Kasumi-1 (cell line): ENCODE data around the gene AGK.
"Not testable (repeated sequence)": the region's sequence is repeated elsewhere in the genome, so short reads cannot be mapped to it uniquely, and the experiment has no call there.

Experiments used
- DNase-seq, 2 experiments: peaks; one replicate each; lab custom pipeline; 2025; lab: John Stamatoyannopoulos, UW

The AGK gene

DNA sequence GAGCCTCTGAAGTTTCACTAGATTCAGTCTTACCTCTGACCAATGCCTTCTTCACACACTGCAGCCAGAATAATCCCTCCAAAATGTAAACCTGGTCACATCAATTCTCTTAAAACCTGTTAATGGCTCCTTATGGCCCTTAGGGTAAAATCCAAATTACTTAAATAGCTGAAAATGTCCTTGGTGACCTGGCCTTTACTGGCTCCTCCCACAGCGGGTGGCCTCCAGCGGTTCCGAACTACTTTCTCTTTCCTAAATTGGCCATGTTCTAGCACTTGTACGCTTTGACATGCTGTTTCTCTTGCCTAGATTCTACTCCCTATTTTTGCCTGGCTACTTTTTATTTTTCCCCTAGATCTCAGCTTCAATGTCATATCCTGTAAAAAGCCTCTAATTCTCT is 36.1 kb downstream of the AGK start:
- no peak for DNase-seq

DNA sequence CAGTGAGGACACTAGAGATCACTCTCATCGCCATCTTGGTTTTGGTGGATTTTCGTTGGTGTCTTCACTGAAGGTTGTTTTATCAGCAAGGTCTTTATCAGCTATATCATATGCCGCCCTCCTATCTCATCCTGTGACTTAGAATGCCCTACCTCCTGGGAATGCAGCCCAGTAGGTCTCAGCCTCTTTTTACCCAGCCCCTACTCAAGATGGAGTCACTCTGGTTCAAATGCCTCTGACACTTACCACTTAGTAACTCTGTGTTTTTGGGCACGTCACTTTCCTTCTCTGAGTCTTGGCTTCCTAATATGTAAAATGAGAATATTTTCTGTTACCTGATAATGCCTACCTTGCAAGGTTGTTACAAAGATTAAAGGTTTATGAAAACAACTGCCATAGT is 37.7 kb downstream of the AGK start:
- no peak for DNase-seq

DNA sequence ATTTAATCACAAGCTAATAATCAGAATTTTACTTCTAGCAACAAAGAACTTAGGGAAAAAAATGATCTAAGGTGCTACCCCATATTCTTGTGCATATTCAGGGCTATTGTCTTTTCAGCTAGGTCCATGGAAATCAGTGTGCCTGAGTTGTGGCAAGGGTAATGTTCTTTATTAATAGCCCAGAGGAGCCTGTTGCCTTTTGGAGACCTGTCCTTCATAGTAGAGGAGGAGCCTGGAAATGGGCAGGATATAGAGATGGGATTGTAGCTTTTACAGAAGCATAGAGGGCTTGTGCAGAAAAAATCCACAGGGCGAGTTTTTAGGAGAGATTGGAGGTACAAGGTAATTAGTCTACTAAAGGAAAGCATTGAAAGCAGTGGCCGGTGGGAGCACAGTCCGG is 38.9 kb downstream of the AGK start:
- DNase-seq: no peak

DNA sequence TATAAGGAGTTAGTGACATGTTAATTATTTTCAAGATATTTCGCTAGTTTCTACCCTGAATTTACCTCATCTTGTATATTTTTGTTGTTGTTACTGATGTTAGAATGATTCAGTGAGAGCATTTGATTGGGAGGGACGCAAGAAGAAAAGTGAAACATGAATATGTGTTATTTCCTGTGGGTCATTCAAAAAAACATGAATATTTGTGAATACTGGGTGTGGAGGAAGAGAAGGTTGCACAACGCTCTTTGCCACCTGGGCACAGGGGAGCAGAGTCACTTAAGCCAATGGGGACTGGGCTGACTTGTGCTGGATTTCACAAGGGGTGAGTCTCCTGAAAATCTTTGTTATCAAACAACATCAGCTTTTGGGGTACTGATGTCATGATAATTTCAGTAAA is 39.5 kb downstream of the AGK start:
- DNase-seq: no peak

DNA sequence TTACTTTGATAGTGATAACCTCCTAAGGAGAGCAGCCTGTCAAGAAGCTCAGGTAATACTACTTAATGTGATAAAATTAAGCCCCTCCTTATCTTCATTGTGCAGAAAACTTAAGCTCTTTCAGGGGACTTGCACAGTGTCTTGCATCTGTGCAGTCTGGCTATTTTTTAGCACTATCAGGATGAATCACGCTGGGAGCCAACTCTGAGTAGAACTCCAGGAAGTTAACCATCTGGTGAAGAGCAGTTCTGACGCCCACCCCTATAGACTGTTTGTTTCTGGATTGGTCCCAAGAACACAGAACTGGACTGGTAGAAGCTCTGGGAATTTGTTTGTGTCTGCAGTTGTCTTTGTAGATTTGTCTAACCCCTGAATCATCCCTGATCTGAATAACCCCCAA is 41.9 kb downstream of the AGK start:
- no peak for DNase-seq

DNA sequence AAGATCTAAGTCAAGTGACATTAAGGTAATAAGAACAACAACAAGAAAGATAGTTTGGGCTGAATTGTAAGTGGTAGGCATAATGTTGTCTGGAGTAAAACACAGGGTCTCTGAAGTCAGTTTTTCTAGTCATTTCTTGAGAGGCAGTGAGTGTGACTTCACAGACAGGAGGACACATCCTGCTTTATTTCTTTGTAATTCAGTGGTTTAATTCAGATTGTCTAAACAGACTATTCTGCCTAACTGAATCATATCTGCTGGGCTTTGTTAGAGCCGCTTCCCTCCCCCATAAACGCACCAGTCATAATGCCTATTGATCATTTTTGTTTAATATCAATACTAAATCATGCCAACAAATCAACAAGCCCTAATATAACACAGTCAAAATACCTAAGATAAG is 46.8 kb downstream of the AGK start:
- no peak for DNase-seq

DNA sequence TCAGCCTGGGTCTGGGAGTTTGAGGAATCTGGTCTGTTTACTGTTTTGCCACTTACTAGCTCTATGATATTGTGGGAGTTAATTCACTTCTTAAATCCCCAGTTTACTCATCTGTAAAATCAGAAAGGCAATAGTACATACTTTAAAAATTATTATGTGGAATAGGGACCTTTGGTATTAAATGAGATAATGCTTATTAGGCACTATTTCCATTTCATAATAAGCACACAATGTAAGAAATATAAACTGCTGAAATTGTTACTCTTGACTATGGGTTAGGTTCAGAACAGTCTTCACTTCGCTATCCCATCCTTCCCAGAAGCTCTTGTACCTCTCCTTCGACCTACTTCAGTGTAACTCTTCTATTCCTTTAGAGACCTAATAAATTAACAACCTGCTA is 47.2 kb downstream of the AGK start:
- DNase-seq: no peak

DNA sequence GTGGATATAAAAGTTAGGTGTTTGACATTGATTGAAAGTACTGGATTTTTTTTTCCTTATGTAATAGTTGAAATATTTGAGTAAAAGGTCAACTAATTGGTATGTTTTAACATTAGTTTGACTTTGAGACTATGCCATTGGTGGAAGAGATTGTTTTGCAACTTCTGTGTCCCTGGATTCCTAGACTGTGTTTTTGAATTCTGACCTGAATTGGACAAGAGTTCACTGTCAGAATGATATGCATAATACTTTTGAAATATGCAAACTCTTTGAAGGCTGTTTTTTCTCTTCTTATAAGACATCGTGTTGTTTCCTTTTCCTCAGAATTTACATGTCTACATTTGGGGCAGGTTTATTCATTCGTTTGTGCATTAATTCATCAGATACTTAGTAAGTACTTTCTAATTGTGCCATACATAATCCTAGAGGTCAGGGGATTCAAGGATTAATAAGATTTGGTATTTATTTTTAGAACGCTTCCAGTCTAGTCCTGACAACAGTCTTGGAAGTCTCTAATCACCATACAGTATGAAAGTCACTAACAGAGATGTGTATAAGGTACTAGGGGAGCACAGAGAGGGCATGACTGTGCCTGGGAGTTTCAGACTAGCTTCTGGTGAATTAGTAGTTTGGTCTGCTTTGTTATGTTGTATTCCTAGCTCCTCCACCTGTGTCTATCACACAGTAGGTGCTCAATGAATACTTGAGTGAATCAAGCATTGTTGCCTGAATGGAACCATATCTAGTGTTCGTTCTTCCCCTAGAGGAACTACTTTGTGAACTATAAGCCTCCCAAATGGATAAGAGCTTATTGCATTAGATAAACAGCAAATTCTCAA is 49.2 kb downstream of the AGK start:
- DNase-seq: no peak

DNA sequence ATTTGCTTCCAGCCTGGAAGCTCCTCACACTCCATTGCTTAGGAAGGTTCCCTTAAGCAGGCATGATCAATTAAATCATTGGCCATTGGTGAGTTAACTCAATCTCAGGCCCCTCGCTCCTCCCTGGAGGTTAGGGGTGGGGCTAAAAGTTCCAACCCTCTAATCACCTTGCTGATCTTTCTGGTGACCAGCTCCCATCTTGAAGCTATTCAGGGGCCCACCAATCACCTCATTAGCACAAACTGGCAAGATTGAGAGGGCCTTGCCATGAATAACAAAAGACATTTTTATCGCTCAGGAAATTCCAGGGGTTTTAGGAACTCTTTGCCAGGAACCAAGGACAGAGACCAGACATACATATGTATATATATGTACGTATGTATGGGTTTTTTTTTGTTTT is 58.4 kb downstream of the AGK start:
- no peak for DNase-seq

DNA sequence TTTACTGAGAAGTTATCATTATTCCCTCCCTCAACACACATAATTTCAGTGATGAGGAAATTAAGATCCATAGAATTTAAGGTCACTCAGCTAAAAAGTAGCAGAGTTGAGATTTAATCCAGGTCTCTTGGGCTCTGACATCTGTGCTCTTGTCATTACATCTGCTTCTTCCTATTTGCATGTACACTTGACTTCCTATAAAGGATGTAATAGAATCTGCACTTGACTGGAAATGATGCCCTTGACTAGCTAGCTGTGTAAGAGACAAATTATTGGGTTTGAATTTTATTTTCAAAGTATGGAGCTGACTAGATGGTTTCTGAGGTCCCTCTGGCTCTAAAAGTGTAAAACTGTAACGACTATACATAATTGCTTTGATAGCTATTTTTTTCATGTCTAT is 59.5 kb downstream of the AGK start:
- no peak for DNase-seq

DNA sequence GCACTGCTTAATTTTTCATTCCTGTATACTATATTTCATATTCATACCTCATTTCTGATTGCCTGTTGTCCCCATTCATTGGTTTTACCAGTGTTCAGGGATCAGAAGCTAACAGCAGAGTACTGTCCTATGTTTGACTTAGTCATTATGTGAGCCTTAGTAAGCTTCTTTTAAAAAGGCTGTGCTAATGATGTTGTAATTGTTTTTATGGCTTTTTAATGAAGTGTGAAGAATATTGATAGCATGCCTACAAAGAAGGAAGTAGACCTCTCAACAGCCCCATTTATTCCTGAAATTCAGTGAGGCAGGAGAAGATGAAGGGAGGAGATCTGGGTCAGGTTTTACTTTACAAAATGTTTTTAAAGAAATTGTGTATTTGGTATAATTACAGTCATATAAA is 61.7 kb downstream of the AGK start:
- DNase-seq: no peak

DNA sequence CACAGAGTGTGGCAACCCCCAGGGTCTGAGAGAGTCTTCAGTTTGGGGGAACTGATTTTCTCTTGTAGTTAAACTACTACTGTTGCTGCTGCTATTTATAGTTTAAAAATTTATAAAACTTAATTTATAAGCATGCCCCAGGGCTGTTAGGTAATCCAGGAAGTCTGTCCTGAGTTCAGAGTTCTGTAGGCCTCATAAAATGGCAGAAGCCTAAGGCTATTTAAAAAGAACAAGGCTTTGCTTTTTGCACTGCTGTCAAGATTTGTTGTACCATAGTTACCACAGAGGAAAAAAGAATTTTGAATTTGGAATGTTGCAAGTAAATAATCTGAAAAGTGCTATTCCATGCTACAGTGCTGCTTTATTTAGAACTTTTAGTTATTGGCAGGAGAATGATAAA is 66.1 kb downstream of the AGK start:
- no peak for DNase-seq

DNA sequence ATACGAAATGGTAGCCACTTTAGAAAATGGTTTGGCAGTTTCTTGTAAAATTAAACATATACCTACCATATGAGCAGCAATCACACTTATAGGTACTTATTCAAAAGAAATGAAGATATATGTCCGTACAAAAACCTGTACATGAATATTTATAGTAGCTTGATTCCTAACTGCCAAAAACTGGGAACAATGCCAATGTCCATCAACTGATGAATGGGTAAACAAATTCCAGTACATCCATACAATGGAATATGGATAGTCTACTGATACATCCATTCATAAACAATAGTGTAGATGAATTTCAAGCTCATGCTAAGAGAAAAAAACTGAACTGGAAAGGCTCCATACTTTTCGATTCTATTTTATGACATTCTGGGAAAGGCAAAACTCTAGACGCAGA is 68.5 kb downstream of the AGK start:
- no peak for DNase-seq

DNA sequence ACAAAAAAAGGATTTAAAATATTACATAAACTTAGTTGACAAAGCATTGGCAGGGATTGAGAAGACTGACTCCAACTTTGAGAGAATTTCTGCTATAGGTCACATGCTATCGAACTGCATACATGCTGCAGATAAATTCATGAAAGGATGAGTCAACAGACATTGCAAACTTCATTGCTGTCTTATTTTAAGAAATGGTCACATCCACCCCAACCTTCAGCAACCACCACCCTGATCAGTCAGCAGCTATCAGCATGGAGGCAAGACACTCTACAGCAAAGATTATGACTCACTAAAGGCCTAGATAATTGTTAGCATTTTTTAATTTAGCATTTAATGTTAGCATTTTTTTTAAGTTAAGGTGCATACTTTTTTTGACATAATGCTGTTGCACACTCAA is 73.6 kb downstream of the AGK start:
- DNase-seq: no peak

DNA sequence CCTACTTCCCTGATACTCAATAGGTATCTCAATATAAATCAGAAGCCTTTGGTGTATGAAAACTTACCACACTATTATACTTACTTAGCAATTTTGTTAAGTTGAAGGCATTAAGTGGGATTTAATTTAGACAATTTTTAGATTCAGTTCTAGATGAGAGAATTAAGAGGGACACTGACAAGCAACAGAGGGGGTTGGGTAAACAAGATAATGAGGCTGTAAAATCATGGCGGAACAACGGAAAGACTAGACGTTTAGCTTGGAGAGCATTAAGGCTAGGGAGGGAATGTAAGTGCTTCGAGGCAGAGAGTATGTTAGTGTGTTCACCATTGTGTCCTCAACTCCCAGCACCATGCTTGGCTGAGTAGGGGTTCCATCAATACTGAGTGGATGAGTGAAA is 79.4 kb downstream of the AGK start:
- no peak for DNase-seq

DNA sequence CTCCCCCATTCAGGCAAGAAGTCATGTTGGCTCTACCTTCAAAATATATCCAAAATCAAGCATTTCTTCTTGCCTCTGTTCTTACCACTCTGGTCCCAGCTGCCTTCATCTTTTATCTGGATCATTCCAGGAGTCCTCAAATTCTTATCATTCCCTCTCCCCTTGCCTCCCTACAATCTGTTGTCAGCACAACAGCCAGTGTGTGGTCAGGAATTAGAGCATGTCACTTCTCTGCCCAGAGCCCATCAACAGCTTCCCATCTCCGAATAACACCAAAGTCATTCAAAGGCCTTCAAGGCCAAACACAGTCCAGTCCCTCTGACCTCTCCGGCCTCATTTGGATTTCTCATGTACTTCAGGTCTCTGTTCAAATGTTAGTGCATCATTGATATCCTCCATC is 80.3 kb downstream of the AGK start:
- no peak for DNase-seq

DNA sequence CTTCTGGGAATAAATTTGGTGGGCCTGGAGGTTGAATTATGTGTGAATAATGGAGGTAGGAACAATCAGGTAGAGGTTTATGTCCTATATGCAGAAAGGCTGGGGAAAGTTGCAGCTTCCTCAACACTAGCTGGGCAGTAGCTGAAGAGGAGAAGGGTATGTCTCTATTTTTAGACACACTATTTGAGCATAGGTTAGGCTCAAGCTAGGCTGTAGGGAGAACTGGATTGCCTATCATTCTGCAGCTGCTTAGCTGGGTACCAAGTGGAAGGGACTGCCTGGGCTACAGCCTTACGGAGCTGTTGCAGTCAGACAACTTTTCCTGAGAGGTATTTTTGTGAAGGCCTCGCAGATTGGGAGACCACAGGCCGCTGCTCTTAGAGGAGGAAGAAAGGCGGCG is 82.9 kb downstream of the AGK start:
- DNase-seq: no peak

DNA sequence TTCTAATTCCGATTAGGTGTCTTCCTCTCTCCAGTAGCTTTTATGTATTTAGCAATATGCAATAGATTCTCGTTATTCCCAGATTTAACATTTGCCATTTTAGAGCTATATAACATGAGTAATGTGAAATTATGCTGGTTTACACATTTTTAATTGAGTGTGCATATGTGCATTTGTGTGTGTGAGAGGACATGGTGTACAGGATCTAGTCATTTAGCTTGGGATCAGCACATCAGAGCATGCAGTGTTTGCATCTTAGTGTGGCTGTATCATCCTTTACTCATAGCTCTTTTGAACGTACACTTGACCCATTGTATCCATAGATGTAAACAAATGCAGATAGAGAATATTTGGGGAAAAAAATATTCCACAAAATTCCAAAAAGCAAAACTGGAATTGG is 84.8 kb downstream of the AGK start:
- no peak for DNase-seq

DNA sequence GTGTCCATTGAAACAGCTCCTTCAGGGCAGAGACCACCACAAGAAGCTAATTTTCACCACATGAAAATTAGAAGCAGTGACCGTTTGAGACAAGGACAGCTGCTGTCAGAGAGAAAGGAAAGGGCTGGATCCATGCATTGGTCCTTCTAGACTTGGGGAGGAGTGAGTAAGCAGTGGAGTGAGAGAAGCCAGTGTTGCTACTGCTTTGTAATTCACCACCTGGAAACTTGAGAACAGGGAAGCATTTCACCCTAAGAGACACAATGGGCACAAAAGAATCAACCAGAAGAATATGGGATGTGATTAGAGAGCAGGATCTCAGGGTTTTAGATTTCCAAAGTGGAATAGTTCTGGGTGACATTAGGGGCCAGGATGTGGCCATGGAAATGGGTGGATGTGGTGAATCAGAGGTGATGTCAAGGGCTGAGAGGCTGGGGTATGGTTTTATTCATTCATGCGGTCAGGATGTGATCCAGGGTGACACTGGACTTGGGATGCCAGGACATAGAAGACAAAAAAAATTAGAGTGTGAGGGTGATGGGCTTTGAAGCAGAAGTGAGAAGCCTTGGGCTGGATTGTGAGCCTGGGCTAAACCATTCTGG is 89.1 kb downstream of the AGK start:
- no peak for DNase-seq

DNA sequence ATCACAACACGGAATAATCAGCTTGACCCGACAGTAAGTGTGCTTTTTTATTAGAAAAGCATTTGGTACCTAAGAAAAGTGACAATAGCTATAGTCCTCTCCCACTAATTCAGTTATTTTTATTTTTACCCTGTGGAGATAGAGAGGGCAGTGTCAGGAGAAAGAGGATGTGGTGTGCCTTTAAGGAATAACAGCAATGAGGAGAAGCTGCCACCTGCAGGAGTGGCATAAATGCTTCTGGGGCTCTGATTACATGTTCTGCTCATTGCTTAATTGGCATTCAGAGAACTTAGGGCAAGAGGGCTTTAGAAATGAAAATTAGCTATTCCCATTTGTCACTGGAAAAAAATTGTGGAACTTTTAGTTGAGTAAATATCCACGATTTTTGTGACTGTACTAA is 90.7 kb downstream of the AGK start:
- peak in 1 of 2 experiments; percentile 25 for DNase-seq

DNA sequence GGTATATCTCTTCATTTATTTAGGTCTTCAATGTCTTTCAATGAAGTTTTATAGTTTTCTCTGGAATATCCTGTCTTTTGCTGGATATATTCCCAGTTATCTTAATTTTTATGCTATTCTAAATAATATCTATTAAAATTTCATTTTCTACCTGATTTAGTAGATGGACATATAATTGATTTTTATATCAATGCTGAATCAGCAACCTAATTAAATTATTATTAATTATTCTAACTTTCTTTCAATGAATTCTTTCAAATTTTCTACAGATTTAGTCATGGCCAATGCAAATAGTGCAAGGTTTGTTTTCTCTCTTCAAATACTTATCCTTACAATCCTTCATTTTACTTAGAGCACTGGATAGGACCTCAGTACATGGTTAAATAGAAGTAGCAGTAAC is 94.0 kb downstream of the AGK start:
- DNase-seq: no peak

DNA sequence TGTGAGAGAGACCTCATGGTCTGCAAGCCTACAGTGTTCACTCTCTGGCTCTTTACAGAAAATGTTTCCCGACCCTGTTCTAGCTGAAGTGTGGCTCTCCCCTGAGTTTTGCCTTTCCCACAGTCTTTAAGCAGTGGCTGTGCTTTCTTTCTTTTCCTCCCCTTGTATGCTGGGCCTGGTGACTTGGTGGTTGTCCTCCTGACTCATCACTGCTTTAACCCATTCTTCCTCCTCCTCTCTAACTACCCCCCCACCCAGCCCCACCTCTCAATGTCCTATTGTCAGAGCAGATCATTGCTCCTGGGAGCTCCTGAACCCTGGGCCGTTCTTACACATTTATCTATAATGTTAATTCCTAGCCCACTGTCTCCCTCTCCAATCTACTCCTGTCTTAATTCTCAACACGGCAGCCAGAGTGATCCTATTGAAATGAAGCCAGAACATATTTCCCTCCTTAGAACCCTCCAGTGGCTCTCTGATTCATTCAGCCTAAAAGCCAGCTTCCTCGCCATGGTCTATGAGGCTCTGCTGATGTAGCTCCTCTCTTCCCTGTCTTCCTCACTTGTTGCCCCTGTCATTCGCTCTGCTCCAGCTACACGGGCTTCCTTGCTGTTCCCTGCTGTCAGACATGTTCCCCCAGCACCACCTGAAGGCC is 95.7 kb downstream of the AGK start:
- no peak for DNase-seq

DNA sequence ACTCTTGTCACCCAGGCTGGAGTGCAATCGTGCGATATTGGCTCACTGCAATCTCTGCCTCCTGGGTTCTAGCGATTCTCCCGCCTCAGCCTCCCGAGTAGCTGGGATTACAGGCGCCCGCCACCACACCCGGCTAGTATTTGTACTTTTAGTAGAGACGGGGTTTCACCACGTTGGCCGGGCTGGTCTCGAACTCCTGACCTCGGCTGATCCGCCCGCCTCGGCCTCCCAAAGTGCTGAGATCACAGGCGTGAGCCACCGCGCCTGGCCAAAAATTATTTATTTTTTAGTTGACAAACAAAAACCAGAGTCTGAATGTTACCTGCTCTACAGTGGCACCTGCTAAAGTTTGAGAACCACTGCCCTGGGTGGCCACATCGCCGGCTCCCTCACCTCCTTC is 96.5 kb downstream of the AGK start:
- DNase-seq: not testable (repeated sequence)
